NOMO-1 treated with DMSO at 0.1 percent for 48 hours (cell line): Measurements from ENCODE around the gene DAZ3.
"Not testable (repeated sequence)": the region's sequence is repeated elsewhere in the genome, so short reads cannot be mapped to it uniquely, and the experiment has no call there.

Experiments used
- DNase-seq: peaks from one replicate; lab custom pipeline; 2025; ENCODE audit not compliant: unreplicated experiment; lab: John Stamatoyannopoulos, UW

The DAZ3 gene, protein sequence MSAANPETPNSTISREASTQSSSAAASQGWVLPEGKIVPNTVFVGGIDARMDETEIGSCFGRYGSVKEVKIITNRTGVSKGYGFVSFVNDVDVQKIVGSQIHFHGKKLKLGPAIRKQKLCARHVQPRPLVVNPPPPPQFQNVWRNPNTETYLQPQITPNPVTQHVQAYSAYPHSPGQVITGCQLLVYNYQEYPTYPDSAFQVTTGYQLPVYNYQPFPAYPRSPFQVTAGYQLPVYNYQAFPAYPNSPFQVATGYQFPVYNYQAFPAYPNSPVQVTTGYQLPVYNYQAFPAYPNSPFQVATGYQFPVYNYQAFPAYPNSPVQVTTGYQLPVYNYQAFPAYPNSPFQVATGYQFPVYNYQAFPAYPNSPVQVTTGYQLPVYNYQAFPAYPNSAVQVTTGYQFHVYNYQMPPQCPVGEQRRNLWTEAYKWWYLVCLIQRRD

DNA sequence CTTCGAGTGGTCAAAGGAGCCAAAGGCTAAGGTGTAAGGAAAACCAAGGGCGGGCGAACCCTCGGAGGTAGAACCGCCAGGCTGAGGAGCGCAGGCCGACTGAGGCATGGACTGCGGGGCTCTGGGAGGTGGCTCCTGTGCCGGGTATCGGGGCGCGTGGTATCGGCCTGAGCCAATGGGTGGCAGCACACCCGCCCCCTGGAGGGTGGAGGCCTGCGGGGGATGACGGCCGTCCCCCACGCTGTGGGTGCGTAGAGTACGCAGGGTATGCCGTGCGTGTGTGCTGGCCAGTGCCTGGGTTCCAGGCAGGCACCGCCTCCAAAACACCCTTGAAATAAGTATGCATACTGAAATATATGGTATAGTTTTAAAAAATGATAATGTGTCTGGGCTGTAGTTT is at the start of gene DAZ3:
TSS of gene DAZ3 (minus strand) at position 101 of the 400 bp plus-strand sequence. CDS start 208 bp downstream, outside the sequence.
- DNase-seq: not testable (repeated sequence)

DNA sequence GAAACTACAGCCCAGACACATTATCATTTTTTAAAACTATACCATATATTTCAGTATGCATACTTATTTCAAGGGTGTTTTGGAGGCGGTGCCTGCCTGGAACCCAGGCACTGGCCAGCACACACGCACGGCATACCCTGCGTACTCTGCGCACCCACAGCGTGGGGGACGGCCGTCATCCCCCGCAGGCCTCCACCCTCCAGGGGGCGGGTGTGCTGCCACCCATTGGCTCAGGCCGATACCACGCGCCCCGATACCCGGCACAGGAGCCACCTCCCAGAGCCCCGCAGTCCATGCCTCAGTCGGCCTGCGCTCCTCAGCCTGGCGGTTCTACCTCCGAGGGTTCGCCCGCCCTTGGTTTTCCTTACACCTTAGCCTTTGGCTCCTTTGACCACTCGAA is 20.4 kb upstream of the DAZ3 start, which contains the start of gene DAZ4:
TSS of gene DAZ4 (plus strand) at position 301 of the 400 bp plus-strand sequence. CDS start 208 bp downstream, outside the sequence.
- not testable (repeated sequence) for DNase-seq

DNA sequence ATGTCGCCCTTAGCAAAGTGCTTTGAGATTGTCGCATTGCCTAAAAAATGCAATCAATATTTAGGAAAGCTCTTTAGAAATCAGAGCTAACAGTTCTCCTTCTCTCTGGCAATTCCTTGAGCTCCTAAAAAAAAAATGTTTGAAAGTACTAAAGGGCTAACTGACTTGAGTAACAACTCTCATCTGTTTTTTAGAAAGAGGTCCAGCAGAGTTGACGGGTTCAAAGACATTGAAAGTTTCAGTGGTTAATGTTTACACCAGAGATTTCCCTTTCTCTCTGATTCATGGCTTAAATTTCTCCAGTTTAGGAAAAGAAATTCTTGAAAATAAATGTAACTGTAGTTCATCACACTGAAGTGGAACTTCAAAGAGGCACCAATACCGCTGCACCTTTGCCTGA is 11.9 kb upstream of the DAZ3 start:
- not testable (repeated sequence) for DNase-seq

DNA sequence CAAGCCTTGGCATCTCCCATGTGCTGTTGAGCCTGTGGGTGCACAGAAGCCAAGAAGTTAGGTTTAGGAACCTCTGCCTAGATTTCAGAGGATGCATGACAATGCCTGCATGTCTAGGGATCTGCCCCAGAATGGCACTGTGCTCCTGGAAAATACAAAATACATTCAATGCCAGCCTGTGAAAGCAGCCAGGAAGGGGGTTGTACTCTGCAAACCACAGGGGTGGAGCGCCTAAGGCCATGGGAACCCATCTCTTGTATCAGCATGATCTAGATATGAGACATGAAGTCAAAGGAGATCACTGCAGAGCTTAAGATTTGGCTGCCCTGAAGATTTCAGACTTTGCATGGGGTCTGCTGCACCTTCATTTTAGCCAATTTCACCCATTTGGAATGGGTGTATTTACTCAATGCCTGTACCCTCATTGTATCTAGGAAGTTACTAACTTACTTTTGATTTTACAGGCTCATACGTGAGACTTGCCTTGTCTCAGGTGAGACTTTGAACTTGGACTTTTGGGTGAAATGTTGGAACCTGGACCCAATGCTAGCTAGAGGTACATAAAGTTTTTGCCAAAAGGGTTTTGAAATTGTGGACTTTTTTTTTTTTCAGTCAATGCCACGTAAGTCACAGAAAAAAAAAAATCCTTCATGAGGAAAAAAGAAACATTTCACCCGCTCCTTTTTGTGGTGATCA is 11.1 kb upstream of the DAZ3 start:
- DNase-seq: not testable (repeated sequence)

DNA sequence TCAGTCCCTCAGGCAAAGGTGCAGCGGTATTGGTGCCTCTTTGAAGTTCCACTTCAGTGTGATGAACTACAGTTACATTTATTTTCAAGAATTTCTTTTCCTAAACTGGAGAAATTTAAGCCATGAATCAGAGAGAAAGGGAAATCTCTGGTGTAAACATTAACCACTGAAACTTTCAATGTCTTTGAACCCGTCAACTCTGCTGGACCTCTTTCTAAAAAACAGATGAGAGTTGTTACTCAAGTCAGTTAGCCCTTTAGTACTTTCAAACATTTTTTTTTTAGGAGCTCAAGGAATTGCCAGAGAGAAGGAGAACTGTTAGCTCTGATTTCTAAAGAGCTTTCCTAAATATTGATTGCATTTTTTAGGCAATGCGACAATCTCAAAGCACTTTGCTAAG is 8.6 kb upstream of the DAZ3 start:
- DNase-seq: not testable (repeated sequence)
